ENCODE measurements around the gene LRRC43.
"Not testable (repeated sequence)": the region's sequence is repeated elsewhere in the genome, so short reads cannot be mapped to it uniquely, and the experiment has no call there.

The LRRC43 gene

DNA sequence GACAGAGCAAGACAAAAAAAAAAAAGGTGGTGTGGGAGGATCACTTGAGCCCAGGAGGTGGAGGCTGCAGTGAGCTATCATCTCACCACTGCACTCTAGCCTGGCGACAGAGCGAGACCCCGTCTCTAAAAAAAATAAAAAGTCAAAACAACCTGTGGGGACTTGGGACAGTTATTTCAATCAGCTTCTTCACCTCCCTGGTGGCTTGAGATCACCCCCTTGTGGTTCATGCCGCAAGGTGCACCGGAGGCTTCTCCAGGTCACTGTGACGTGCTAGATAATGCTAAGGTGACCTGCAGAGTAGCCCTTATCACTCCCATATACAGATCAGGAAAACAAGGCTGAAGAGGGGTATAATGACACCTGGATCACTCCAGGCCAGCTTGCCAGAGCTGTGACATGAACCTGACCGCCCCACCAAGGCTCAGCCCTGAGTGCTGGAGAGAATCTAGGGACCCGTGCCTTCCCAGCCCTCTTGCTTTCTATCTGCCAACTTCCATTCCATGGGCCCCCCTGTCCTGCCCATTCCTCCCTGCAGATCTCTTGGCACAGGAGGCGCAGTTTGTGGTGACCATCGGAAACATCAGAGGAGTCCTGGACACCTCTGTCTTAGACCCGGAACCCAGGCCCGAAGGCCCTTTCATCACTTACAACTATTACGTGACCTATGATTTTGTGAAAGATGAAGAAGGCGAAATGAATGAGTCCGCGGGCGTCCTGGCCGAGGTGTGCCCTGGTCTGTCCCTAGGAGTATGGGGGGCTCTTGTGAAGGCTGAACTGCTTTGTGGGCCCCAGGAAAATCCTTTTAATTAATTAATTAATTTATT is 8.1 kb downstream of the LRRC43 start:
- DNase-seq (ENCODE audit: low read depth in 2 of 2) = peak; percentile 35 to 39

- no peak for DNase-seq (ENCODE audit: low read depth in 2 of 2)
These were observed 9.5 kb downstream of the LRRC43 start for GRCh38 chr12:122192441-122192840.

- no peak for DNase-seq (ENCODE audit: low read depth in 2 of 2)
These were observed 11.9 kb downstream of the LRRC43 start for GRCh38 chr12:122194804-122195203.

- DNase-seq (ENCODE audit: low read depth in 2 of 2) = no peak
These were observed 12.5 kb downstream of the LRRC43 start for GRCh38 chr12:122195405-122195804.

DNA sequence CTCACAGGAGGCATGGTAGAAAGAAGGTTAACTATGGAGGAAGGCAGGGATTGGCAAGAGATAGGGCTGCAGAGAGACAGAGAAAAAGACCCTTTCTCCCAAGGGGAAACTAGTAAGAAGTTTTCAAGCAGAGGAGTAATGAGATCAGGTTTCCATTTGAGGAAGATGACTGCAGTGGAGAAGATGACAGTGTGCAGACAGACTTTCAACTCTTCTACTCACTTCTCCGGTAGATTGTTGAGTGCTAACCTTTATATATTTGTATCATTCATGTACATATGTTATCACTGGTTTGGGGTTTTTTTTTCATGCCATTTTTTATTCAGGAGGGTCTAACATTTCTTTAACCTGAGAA is 14.7 kb downstream of the LRRC43 start:
- DNase-seq (ENCODE audit: low read depth in 2 of 2) = no peak

GRCh38 chr12:122199484-122200355 is 16.8 kb downstream of the LRRC43 start:
- DNase-seq (ENCODE audit: low read depth in 2 of 2) = no peak

DNA sequence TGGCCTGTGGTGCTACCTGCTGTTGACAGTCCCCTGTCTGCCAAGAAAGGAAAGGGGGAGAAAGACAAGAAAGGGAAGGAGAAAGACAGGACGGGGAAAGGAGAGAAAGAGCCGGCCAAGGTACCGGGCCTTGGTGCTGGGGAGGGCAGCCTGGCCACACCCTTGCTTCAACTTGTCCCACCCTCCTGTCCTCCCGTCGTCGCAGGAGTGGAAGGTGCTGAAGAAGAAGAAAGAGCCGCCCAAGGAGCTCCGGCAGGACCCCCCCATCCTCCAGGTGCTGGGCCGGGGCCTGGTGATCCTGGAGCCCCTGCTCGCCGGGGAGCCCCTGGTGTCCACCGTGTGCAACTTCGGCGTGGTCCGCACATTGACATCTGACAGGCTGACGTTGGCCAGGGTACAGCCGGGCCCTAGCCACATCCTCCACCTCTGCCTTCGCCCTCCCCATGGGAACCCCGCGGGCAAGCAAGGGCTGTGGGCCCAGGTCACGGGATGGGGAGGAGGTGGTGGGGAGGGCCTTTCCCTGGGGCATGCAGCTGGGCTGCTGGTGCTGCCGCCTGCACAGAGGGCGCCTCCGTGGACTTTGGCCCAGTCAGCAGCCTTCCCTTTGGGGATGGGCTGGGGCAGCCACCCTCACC is 17.7 kb downstream of the LRRC43 start:
- no peak for DNase-seq (ENCODE audit: low read depth in 2 of 2)

DNA sequence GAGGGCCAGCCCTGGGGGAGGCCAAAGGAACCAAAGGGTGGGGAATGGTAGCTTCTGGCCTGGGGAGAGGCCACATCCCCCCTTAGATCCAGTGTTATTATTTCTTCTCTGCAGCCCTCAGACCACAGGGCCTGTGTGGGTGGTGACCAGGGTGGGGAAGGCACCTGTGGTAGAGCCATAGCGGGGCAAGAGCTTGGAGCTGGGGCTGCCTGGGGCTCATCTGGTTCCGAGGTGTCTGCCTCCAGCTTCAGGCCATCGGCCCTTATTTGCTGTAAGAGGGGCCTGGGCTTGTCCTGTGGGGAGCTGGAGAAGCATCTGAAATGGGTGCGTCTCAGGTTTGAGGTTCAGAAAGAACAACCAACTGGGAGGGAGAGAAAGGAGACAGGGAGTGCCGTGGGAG is 18.5 kb downstream of the LRRC43 start:
- no peak for DNase-seq (ENCODE audit: low read depth in 2 of 2)

DNA sequence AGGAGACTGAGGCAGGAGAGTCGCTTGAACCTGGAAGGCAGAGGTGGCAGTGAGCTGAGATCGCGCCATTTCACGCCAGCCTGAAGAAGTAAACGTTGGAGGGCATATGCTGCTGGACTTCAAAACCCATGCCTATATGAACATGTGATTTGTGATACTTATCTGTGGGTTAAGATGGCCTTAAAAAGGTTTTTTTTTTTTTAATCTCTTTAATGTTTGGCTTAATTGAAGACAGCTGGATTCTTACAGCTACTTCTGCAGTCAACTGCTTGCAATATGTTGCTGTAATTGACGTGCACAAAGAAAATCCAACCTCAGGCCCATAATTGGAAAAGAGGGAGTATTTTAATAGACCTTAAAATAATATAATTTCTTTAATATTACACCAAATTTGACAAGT is 19.1 kb downstream of the LRRC43 start:
- no peak for DNase-seq (ENCODE audit: low read depth in 2 of 2)

DNA sequence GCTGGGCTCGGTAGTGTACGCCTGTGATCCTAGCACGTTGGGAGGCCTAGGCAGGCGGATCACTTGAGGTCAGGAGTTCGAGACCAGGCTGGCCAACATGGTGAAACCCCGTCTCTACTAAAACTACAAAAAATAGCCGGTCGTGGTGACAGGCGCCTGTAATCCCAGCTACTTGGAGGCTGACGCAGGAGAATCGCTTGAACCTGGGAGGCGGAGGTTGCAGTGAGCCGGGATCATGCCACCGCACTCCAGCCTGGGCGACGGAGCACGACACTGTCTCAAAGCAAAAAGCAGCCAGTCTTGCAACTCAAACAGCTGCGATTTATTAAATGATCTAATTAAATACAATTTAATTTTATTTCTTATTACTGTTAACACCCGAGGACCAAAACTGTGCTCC is 19.9 kb downstream of the LRRC43 start:
- not testable (repeated sequence) for DNase-seq (ENCODE audit: low read depth in 2 of 2)

DNA sequence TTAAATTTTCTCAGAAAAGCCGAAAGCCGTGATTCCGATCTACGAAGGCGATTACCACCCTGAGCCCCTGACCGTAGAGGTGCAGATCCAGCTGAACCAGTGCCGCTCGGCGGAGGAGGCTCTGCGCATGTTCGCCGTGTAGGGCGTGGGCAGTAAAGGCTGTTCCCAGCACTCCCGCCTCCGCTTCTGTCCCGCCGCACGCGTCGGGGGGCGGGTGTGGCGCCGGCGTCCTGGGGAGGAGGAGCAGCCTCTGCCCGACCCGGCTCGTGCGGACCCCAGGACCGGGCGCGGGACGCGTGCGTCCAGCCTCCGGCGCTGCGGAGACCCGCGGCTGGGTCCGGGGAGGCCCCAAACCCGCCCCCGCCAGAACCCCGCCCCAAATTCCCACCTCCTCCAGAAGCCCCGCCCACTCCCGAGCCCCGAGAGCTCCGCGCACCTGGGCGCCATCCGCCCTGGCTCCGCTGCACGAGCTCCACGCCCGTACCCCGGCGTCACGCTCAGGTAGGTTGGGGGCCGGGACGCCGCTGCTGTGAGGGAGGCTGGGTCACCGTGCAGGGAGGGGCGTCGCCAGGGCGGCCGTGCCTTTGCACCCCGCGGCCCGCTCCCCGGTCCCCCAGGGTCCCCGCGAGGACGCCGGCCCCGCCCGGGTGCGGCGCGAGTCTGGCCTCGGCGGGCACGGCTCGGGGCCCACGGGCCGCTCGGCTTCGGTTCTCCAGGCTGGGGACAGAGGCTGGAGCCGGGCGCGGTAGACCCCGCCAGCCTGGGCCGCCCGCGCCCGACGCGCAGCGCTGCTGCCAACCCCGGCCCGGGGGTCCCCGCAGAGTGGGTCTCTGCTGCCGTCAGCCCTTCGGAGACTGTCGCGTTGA is 20.6 kb downstream of the LRRC43 start, which contains the start of gene B3GNT4:
Gene B3GNT4 (plus strand): TSS at position 409 of the 866 bp plus-strand sequence. CDS start 910 bp downstream, outside the sequence.
- DNase-seq (ENCODE audit: low read depth in 2 of 2) = peak; percentile 36 to 54

DNA sequence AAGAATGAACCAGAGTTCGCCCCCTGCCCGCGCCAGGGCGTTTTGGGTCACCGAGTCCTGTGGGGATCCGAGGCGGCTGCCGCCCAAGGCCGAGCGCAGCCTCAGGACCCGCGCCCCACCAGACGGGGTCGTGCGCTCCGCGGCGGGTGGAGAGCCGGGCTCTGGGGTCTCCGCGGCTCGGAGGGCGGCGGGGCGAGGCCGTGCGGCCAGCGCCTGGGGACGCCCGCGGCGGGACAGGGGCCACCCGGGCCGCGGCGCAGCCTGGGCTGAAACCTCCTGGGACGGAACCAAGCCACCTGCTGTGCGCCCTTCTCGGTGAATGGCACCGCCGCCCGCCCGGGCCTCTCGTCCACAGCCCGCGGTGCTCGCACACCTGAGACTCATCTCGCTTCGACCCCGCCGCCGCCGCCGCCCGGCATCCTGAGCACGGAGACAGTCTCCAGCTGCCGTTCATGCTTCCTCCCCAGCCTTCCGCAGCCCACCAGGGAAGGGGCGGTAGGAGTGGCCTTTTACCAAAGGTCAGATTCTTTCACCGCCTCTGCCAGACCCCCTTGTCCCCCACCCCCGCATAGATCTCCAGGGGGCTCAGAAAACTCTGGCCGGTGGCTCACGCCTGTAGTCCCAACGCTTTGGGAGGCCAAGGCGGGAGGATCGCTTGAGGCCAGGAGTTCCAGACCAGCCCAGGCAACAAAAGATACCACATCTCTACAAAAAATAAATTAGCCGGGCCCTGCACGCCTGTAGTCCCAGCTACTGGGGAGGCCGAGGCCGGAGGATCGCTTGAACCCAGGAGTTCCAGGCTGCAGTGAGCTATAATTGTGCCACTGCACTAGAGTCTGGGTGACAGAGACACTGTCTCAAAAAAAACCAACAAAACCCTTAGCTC is 21.5 kb downstream of the LRRC43 start:
- DNase-seq (ENCODE audit: low read depth in 2 of 2) = no peak

- DNase-seq (ENCODE audit: low read depth in 2 of 2) = no peak
These were observed 22.4 kb downstream of the LRRC43 start for GRCh38 chr12:122205053-122205925.

DNA sequence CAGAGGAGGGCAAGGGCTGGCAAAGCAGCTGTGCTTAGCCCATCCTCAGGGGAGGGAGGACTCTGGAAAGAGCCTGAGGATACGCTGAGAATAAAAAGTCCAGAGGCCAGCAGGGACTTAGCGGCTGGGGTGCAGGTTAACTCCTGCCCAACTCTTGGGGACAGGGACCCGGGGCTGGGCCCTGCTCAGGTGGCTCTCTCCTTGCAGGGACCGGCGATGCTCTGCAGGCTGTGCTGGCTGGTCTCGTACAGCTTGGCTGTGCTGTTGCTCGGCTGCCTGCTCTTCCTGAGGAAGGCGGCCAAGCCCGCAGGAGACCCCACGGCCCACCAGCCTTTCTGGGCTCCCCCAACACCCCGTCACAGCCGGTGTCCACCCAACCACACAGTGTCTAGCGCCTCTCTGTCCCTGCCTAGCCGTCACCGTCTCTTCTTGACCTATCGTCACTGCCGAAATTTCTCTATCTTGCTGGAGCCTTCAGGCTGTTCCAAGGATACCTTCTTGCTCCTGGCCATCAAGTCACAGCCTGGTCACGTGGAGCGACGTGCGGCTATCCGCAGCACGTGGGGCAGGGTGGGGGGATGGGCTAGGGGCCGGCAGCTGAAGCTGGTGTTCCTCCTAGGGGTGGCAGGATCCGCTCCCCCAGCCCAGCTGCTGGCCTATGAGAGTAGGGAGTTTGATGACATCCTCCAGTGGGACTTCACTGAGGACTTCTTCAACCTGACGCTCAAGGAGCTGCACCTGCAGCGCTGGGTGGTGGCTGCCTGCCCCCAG is 23.4 kb downstream of the LRRC43 start:
- no peak for DNase-seq (ENCODE audit: low read depth in 2 of 2)

DNA sequence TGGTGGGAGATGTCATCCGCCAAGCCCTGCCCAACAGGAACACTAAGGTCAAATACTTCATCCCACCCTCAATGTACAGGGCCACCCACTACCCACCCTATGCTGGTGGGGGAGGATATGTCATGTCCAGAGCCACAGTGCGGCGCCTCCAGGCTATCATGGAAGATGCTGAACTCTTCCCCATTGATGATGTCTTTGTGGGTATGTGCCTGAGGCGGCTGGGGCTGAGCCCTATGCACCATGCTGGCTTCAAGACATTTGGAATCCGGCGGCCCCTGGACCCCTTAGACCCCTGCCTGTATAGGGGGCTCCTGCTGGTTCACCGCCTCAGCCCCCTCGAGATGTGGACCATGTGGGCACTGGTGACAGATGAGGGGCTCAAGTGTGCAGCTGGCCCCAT is 24.1 kb downstream of the LRRC43 start:
- no peak for DNase-seq (ENCODE audit: low read depth in 2 of 2)

DNA sequence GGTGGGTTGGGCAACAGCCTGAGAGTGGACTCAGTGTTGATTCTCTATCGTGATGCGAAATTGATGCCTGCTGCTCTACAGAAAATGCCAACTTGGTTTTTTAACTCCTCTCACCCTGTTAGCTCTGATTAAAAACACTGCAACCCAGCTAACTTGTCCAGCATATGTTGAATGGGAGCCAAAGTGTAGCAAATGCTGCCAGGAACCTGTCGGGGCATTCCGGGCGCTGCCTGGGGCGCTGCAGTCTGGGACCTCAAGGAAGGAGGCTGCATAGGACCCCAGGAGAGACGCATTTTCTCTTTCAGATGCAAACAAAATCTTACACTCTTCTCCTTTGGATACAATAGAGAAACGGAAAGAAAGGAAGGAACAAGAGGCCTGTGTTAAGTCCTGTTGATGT is 24.5 kb downstream of the LRRC43 start:
- no peak for DNase-seq (ENCODE audit: low read depth in 2 of 2)

- no peak for DNase-seq (ENCODE audit: low read depth in 2 of 2)
These were observed 25.3 kb downstream of the LRRC43 start for GRCh38 chr12:122208073-122208820.

DNA sequence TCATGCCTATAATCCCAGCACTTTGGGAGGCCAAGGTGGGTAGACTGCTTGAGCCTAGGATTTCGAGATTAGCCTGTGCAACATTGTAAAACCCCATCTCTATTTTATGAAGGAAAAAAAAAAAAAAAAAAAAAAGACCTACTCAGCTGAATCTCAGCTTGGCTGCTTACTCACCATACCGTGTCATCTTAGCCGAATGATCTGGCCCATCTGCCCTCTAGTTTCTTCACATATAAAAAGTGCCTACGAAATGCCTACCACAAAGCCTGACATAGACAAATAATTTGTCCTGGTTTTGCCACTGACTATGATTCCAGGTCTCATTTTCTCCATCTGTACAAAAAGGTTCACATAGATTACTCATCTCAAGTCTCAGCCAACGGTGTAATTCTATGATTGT is 32.8 kb downstream of the LRRC43 start:
- DNase-seq (ENCODE audit: low read depth in 2 of 2) = no peak
